ENCODE data around the gene LGI2.

DNA sequence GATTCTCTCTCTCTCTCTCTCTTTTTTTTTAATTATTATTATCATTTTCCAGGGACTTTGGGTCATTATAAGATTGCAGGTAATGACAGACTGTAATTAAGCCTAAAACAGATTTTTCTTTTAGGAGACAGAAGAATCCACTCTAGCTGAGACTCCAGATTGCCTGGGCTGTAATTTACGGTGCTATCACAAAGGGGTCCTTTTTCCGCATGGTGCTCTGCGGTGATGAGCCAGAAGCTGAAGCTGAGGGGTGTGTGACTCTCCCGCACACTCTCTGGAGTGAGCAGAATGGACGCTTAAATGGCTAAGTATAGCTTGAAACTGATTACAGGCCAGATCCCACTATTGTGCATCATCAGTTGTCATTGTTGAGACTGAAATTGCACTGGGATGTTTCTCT lies 50.0 kb downstream of the LGI2 start:
- TF ChIP-seq, protein P1, sequence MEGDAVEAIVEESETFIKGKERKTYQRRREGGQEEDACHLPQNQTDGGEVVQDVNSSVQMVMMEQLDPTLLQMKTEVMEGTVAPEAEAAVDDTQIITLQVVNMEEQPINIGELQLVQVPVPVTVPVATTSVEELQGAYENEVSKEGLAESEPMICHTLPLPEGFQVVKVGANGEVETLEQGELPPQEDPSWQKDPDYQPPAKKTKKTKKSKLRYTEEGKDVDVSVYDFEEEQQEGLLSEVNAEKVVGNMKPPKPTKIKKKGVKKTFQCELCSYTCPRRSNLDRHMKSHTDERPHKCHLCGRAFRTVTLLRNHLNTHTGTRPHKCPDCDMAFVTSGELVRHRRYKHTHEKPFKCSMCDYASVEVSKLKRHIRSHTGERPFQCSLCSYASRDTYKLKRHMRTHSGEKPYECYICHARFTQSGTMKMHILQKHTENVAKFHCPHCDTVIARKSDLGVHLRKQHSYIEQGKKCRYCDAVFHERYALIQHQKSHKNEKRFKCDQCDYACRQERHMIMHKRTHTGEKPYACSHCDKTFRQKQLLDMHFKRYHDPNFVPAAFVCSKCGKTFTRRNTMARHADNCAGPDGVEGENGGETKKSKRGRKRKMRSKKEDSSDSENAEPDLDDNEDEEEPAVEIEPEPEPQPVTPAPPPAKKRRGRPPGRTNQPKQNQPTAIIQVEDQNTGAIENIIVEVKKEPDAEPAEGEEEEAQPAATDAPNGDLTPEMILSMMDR (IDR thresholded peaks at IDR 0.05; ENCODE audit: low read depth, low read length) = no peak
- TF ChIP-seq POLR2A (IDR thresholded peaks at IDR 0.05; ENCODE audit: extremely low read depth, insufficient read length) = no peak
- TF ChIP-seq, protein P2, sequence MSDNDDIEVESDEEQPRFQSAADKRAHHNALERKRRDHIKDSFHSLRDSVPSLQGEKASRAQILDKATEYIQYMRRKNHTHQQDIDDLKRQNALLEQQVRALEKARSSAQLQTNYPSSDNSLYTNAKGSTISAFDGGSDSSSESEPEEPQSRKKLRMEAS (IDR thresholded peaks at IDR 0.05; ENCODE audit: low read depth, low read length) = no peak
